ENCODE measurements around the gene THBS3. TPM values are rescaled to one million over a fixed set of nuclear protein-coding genes. Genes with fewer than 3 reads are reported as not detected.

THBS3 gene
- total and polyA plus RNA-seq, 9 of the 15 experiments (the other 6 are each of a cell fraction or from before 2014, with no cell fraction given) = 0.59 to 8.3 (median 3.2) TPM

GRCh38 chr1:155227261-155228095 lies 19.8 kb upstream of the THBS3 start (continued):
- TF ChIP-seq ATF6 (CRISPR knock-in tag; IDR thresholded peaks at IDR 0.05) (no peak), TAF1 (IDR thresholded peaks at IDR 0.05; ENCODE audit: control insufficient read depth, extremely low read depth, insufficient read depth, low read length, severe bottlenecking) (peak; percentile 81), EP400 (IDR thresholded peaks at IDR 0.05) (peak; percentile 80), ZNF282 (CRISPR knock-in tag; IDR thresholded peaks at IDR 0.05) (no peak), ZNF436 (CRISPR knock-in tag; IDR thresholded peaks at IDR 0.05) (0 out of 2 replicates have a peak, but pooled peaks have one; percentile 33), ZFP91 (CRISPR knock-in tag; IDR thresholded peaks at IDR 0.05) (peak; percentile 39; the same call in 1 of the 2 replicates), KLF6 (CRISPR knock-in tag; IDR thresholded peaks at IDR 0.05; ENCODE audit: borderline replicate concordance) (0 out of 2 replicates have a peak, but pooled peaks have one; percentile 3), E2F4 (CRISPR knock-in tag; IDR thresholded peaks at IDR 0.05; ENCODE audit: low read depth) (peak; percentile 82), NRF1 (conservative IDR thresholded peaks at IDR 0.05 in 1 of 2, IDR thresholded peaks at IDR 0.05 in 1 of 2) (peak; percentile 98 to 99), CXXC5 (CRISPR knock-in tag; IDR thresholded peaks at IDR 0.05) (peak; percentile 75), RBFOX2 (IDR thresholded peaks at IDR 0.05; ENCODE audit: low read depth, low read length) (peak; percentile 92), THAP12 (CRISPR knock-in tag; IDR thresholded peaks at IDR 0.05) (0 out of 2 replicates have a peak, but pooled peaks have one; percentile 56), ZNF354B (CRISPR knock-in tag; IDR thresholded peaks at IDR 0.05) (0 out of 2 replicates have a peak, but pooled peaks have one; percentile 13), TRIM28 (IDR thresholded peaks at IDR 0.05) (0 out of 2 replicates have a peak, but pooled peaks have one; percentile 18), TEAD1 (CRISPR knock-in tag; IDR thresholded peaks at IDR 0.05) (peak; percentile 9 to 49; a peak in 2 of 4 replicates), EGR1 (conservative IDR thresholded peaks at IDR 0.05) (peak; percentile 97), PPARD (CRISPR knock-in tag; IDR thresholded peaks at IDR 0.05) (0 out of 2 replicates have a peak, but pooled peaks have one; percentile 41), SPI1 (IDR thresholded peaks at IDR 0.05; ENCODE audit: borderline replicate concordance, low read depth, low read length) (peak; percentile 67), NR2F6 (CRISPR knock-in tag; IDR thresholded peaks at IDR 0.05) (0 out of 2 replicates have a peak, but pooled peaks have one; percentile 0)
